Pancreas (tissue), 10 donors: ENCODE results near the gene TMTC2. TPM values are rescaled to one million over a fixed set of nuclear protein-coding genes. Genes with fewer than 3 reads are reported as not detected.

Source experiments
- ATAC-seq, 4 donors: fragments of 200-7000 bp; cut with Tn5 transposase; one replicate each; pipeline versions ENCODE4 v1.8.0 to v1.9.1; 2020; ENCODE audit warnings: mild to moderate bottlenecking in 4 of 4, moderate library complexity in 4 of 4
- DNase-seq, 6 donors: peaks; one replicate each; pipeline ENCODE4 v3.0.0-alpha.2; 2020
- FAIRE-seq: peaks from 2 replicates; lab custom pipeline; 2012; peaks lifted over from hg19 to GRCh38; lab: Jason Lieb, UNC
- H3K27ac ChIP-seq, 4 donors: fragments of 200-600 bp; sonication (generic); 1 replicate in 3 of 4; 2 replicates in 1 of 4; pipeline versions ENCODE4 v1.5.0 to v1.8.0; 2020
- H3K27me3 ChIP-seq, 4 donors: fragments of 200-600 bp; one replicate each; pipeline ENCODE4 v1.8.0; 2021
- H3K36me3 ChIP-seq, 3 donors: fragments of 200-600 bp; sonication (generic) in 1 of 3; one replicate each; pipeline versions ENCODE4 v1.5.0 to v1.8.0; 2020 to 2021
- H3K4me1 ChIP-seq, 3 donors: fragments of 200-600 bp; one replicate each; pipeline ENCODE4 v1.8.0; 2021
- H3K4me3 ChIP-seq, 4 donors: fragments of 200-600 bp; sonication (generic) in 2 of 4; one replicate each; pipeline versions ENCODE4 v1.5.0 to v1.8.0; 2020 to 2021
- H3K9me3 ChIP-seq, 4 donors: fragments of 200-600 bp; one replicate each; pipeline ENCODE4 v1.8.0; 2021
- WGBS, 2 donors: extraction: QIAGEN DNeasy Blood & Tissue Kit; methylation state at CpG; one replicate each; pipeline ENCODE4 v1.1.7; 2013; 5-methylcytosine and 5-hydroxymethylcytosine counted together
- intact Hi-C, 3 donors: fragments of 100-400 bp; cut with DNase I; formaldehyde crosslinking; loops; one replicate each; pipeline versions ENCODE4 v1.11.1 to v1.14.2; 2022
- polyA plus RNA-seq, 2 donors: library from polyadenylated mRNA; stranded (reverse); fragments of 200-250 nt; gene quantifications; one replicate each; pipeline ENCODE4 v1.2.3, GENCODE V29; 2013
- total RNA-seq, 6 donors: library from RNA; stranded (reverse); fragmentation: NEBNext Ultra II Directional in 4 of 6; extraction: Animal tissue kit (Norgen Biotek cat#: 25700) in 4 of 6; gene quantifications; one replicate each; pipeline versions ENCODE4 v1.2.1 to v1.2.4, GENCODE V29; 2021 to 2023
- TF ChIP-seq, protein P1 (sequence below), 4 donors: fragments of 200-600 bp; sonication (generic) in 3 of 4; IDR thresholded peaks; one replicate each; pipeline versions ENCODE4 v1.5.0 to v1.8.0; 2021; ENCODE audit warnings: antibody characterized with exemption in 4 of 4
- donor health status: healthy with polysubstance abuse.
- donor health status: DM: no; HTN: no; CAD: no; lungs with moderate emphysema.
- donor health status: DM: no; HTN: no; CAD: no.
- donor health status: control.
- donor health status: control.
- donor health status: Bipolar disorder and iron deficiency.
- donor health status: DM: yes; HTN: yes; CAD: no.
- donor health status: DM: no; HTN: no; CAD: no.
- donor health status: DM: no; HTN: no; CAD: no.
- donor health status: DM: yes; HTN: yes; CAD: no.

The TMTC2 gene
- total and polyA plus RNA-seq, 8 donors = 5.3 to 14.4 (median 6.4) TPM

DNA sequence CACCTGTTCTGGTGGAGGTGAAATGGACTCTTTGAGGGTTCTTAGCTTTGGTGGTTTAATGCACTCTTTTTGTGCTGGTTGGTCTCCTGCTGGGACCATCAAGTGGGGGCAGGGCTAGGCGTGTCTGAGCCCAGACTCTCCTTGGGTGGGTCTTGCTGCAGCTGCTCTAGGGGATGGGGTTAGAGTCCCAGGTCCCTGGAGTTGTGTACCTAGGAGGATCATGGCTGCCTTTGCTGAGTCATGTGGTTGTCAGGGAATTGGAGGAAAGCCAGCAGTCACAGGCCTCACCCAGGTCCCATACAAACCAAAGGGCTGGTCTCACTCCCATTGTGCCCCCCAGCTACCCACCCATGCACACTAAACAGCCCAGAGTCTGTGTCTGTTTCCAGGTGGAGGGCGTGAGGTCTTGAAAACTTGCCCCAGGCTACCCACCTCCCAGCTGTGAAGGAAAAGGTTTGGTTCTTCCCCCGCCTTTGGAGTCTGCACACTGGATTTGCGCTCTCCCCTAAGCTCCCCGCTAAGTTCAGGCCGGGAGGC is 387.7 kb downstream of the TMTC2 start:
- H3K4me1 ChIP-seq = no peaks in the 10 kb centered on the region
- H3K4me3 ChIP-seq = no peak overlapping the region
- no peak for ATAC-seq
- intact Hi-C loops = no loop called here
- TF ChIP-seq, protein P1, sequence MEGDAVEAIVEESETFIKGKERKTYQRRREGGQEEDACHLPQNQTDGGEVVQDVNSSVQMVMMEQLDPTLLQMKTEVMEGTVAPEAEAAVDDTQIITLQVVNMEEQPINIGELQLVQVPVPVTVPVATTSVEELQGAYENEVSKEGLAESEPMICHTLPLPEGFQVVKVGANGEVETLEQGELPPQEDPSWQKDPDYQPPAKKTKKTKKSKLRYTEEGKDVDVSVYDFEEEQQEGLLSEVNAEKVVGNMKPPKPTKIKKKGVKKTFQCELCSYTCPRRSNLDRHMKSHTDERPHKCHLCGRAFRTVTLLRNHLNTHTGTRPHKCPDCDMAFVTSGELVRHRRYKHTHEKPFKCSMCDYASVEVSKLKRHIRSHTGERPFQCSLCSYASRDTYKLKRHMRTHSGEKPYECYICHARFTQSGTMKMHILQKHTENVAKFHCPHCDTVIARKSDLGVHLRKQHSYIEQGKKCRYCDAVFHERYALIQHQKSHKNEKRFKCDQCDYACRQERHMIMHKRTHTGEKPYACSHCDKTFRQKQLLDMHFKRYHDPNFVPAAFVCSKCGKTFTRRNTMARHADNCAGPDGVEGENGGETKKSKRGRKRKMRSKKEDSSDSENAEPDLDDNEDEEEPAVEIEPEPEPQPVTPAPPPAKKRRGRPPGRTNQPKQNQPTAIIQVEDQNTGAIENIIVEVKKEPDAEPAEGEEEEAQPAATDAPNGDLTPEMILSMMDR (IDR thresholded peaks at IDR 0.05) = no peak
- DNase-seq = no peak
- FAIRE-seq = no peak
- no peaks in the 10 kb centered on the region for H3K9me3 ChIP-seq
- H3K36me3 ChIP-seq = no peaks in the 10 kb centered on the region
- WGBS, 2 donors = 97% methylated on average over 6 of the region's 6 CpGs
- H3K27ac ChIP-seq = no peak overlapping the region
- H3K27me3 ChIP-seq = no peaks in the 10 kb centered on the region

DNA sequence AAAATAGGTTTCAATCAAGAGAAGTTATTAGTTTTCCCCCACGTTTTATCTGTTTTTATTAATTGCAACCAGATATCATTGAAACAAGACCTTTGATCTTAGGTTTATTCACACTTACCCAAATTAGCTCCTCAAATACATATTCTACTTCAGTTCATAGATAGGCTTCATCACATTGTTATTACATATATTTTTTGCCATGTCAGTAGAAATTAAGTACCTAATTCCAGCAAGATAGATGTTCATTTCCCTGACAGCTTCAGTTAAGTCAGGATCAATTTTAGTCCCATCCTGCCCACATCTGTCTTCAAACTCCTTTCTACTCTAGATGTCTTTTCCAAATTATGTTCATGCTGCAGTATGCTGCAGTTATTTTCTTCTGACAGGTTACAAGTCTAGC is 388.8 kb downstream of the TMTC2 start:
- Histone ChIP-seq H3K9me3 (no peaks in the 10 kb centered on the region), H3K4me1 (no peaks in the 10 kb centered on the region), H3K36me3 (no peaks in the 10 kb centered on the region), H3K27ac (no peak overlapping the region), H3K4me3 (no peak overlapping the region), H3K27me3 (no peaks in the 10 kb centered on the region)
- no peak for DNase-seq
- 66 to 87% methylated on average over 1 of the region's 1 CpG for WGBS, 2 donors
- ATAC-seq = no peak
- TF ChIP-seq, protein P1 (IDR thresholded peaks at IDR 0.05) = no peak
- no peak for FAIRE-seq
- intact Hi-C loops = no loop called here

DNA sequence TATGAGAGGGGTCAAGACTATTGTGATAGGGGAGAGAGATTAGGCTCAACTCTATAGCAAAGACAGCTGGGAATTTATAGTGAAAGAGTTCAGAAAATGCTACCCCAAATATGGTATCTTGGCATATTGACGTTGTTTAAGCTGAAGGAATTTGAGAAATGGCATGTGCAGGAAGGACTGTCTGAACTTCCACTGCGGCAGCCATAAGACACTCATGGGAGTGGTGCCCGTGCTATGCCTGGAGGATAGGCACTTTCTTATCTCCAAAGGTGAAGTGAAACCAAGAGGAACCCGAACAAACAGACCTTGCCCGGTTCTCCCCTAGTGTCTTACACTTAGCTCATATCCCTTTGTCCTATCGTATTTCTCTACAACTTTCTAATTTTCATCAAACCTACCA is 390.3 kb downstream of the TMTC2 start:
- H3K27me3 ChIP-seq = no peaks in the 10 kb centered on the region
- intact Hi-C loops = no loop called here
- ATAC-seq = no peak
- H3K9me3 ChIP-seq = no peaks in the 10 kb centered on the region
- no peak for FAIRE-seq
- H3K4me1 ChIP-seq = no peaks in the 10 kb centered on the region
- H3K4me3 ChIP-seq = no peak overlapping the region
- 96 to 97% methylated on average over 6 of the region's 6 CpGs for WGBS, 2 donors
- no peak for DNase-seq
- no peaks in the 10 kb centered on the region for H3K36me3 ChIP-seq
- no peak overlapping the region for H3K27ac ChIP-seq
- TF ChIP-seq, protein P1 (IDR thresholded peaks at IDR 0.05) = no peak

DNA sequence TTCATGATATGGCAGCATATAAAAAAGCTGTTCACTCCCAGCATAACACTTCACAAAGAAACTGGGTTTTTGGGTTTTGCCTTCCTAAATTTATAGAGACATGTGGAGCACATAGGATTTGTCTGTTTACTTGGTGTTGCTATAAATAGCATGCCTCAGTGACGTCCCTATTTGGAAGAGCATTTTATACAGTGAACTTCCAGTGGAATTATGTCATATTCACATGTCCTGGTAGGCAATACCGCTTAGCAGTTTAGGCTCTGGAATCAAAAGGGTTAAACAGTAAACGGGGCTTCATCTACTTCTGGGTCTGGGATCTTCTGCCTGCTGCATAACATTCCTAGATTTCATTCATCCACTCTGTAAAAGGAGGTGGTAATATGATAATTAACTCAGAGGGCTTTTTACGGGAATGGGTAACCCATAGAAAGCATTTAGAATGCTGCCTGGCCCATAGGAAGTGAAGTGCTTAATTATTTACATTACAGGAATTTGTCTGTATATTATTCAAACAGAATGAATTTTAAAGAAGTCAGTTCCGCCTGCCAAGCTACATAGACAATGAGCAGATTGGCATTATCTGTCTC is 396.1 kb downstream of the TMTC2 start:
- H3K4me1 ChIP-seq = no peaks in the 10 kb centered on the region
- DNase-seq (no peak), FAIRE-seq (no peak), ATAC-seq (no peak)
- H3K36me3 ChIP-seq = no peaks in the 10 kb centered on the region
- H3K9me3 ChIP-seq = no peaks in the 10 kb centered on the region
- TF ChIP-seq, protein P1 (IDR thresholded peaks at IDR 0.05) = no peak
- H3K4me3 ChIP-seq = no peak overlapping the region
- H3K27ac ChIP-seq = no peak overlapping the region
- intact Hi-C loops = no loop called here
- H3K27me3 ChIP-seq = no peaks in the 10 kb centered on the region
- 66% methylated on average over 5 of the region's 5 CpGs for WGBS, 2 donors

DNA sequence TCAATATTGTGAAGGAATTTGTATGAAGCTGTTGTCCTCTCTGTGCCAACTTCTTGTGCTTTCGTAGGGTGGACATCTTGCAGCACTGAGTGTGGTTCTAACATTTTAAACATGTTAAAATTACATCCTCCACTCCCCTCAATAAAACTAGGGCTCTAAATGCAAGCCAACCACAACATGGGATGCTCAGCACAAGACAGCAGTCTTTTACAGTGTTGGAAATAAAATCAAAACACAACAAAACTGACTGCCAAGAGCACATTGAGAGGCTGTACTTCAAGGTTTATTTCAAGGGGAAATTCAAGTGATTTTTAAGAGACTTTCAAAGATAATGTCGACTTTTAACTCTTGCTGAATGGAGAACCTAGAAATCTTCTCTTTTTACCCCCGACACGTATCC is 396.9 kb downstream of the TMTC2 start:
- H3K36me3 ChIP-seq = no peaks in the 10 kb centered on the region
- no peak for FAIRE-seq
- H3K4me1 ChIP-seq = no peaks in the 10 kb centered on the region
- DNase-seq = no peak
- TF ChIP-seq, protein P1 (IDR thresholded peaks at IDR 0.05) = no peak
- H3K9me3 ChIP-seq = no peaks in the 10 kb centered on the region
- no peak overlapping the region for H3K27ac ChIP-seq
- ATAC-seq = no peak
- 85 to 93% methylated on average over 4 of the region's 4 CpGs for WGBS, 2 donors
- no peaks in the 10 kb centered on the region for H3K27me3 ChIP-seq
- no peak overlapping the region for H3K4me3 ChIP-seq
- intact Hi-C loops = no loop called here
